Measurements from ENCODE around the gene AP5Z1. TPM values are rescaled to one million over a fixed set of nuclear protein-coding genes. Genes with fewer than 3 reads are reported as not detected.

The AP5Z1 gene
- total RNA-seq, 2 donors from 2014 or later, result 30.9 to 61.7 TPM

- WGBS, result 95% methylated on average over 20 of the region's 20 CpGs
- intact Hi-C loops (cut with DNase I), result no loop called here
- no peak for DNase-seq (ENCODE audit: low spot score)
- no peaks in the 10 kb centered on the region for H3K9me3 ChIP-seq
- H3K4me1 ChIP-seq (replicated peaks), result no peaks in the 10 kb centered on the region
- H3K27me3 ChIP-seq (replicated peaks; ENCODE audit: insufficient read depth), result no peaks in the 10 kb centered on the region
- no peak overlapping the region for H3K27ac ChIP-seq
- TF ChIP-seq POLR2AphosphoS5 (IDR thresholded peaks at IDR 0.05), result no peak
- TF ChIP-seq POLR2A (IDR thresholded peaks at IDR 0.05), result no peak
- no peak for TF ChIP-seq CTCF (IDR thresholded peaks at IDR 0.05)
- peaks cover 21 to 23% of the 10 kb centered on the region in 2 donors for H3K36me3 ChIP-seq
- H3K4me3 ChIP-seq, result no peak overlapping the region
Measured at GRCh38 chr7:4785371-4785770, 9.9 kb downstream of the AP5Z1 start.

GRCh38 chr7:4786015-4786414 lies 10.6 kb downstream of the AP5Z1 start:
- Histone ChIP-seq H3K36me3 (peaks cover 20 to 23% of the 10 kb centered on the region in 2 donors), H3K27ac (no peak overlapping the region), H3K9me3 (no peaks in the 10 kb centered on the region), H3K27me3 (replicated peaks; ENCODE audit: insufficient read depth) (no peaks in the 10 kb centered on the region), H3K4me3 (no peak overlapping the region), H3K4me1 (replicated peaks) (no peaks in the 10 kb centered on the region)
- 95% methylated on average over 17 of the region's 17 CpGs for WGBS
- no peak for DNase-seq (ENCODE audit: low spot score)
- intact Hi-C loops (cut with DNase I), result no loop called here
- TF ChIP-seq POLR2AphosphoS5 (IDR thresholded peaks at IDR 0.05), result no peak

- Histone ChIP-seq H3K4me1 (replicated peaks) (no peaks in the 10 kb centered on the region), H3K9me3 (no peaks in the 10 kb centered on the region), H3K36me3 (peaks cover 11% of the 10 kb centered on the region in 2 donors), H3K27me3 (replicated peaks; ENCODE audit: insufficient read depth) (no peaks in the 10 kb centered on the region), H3K27ac (no peak overlapping the region), H3K4me3 (no peak overlapping the region)
- no peak for DNase-seq (ENCODE audit: low spot score)
- TF ChIP-seq POLR2A (IDR thresholded peaks at IDR 0.05) (no peak), POLR2AphosphoS5 (IDR thresholded peaks at IDR 0.05) (no peak), CTCF (IDR thresholded peaks at IDR 0.05) (no peak)
- intact Hi-C loops (cut with DNase I), result no loop called here
- 87% methylated on average over 17 of the region's 17 CpGs for WGBS
Measured at GRCh38 chr7:4787541-4787940, 12.1 kb downstream of the AP5Z1 start.

- H3K9me3 ChIP-seq, result no peaks in the 10 kb centered on the region
- no peaks in the 10 kb centered on the region for H3K27me3 ChIP-seq (replicated peaks; ENCODE audit: insufficient read depth)
- peaks cover 7 to 11% of the 10 kb centered on the region in 2 donors for H3K36me3 ChIP-seq
- H3K4me1 ChIP-seq (replicated peaks), result no peaks in the 10 kb centered on the region
- 86% methylated on average over 13 of the region's 23 CpGs for WGBS
- no peak overlapping the region for H3K27ac ChIP-seq
- intact Hi-C loops (cut with DNase I), result no loop called here
- TF ChIP-seq POLR2A (IDR thresholded peaks at IDR 0.05) (no peak), CTCF (IDR thresholded peaks at IDR 0.05) (no peak), POLR2AphosphoS5 (IDR thresholded peaks at IDR 0.05) (no peak)
- DNase-seq (ENCODE audit: low spot score), result no peak
- H3K4me3 ChIP-seq, result no peak overlapping the region
Measured at GRCh38 chr7:4787947-4788626, 12.7 kb downstream of the AP5Z1 start.

- no peak overlapping the region for H3K27ac ChIP-seq
- 90% methylated on average over 22 of the region's 27 CpGs for WGBS
- H3K4me3 ChIP-seq, result no peak overlapping the region
- H3K27me3 ChIP-seq (replicated peaks; ENCODE audit: insufficient read depth), result no peaks in the 10 kb centered on the region
- intact Hi-C loops (cut with DNase I), result no loop called here
- H3K9me3 ChIP-seq, result no peaks in the 10 kb centered on the region
- H3K4me1 ChIP-seq (replicated peaks), result no peaks in the 10 kb centered on the region
- peaks cover 7 to 11% of the 10 kb centered on the region in 2 donors for H3K36me3 ChIP-seq
- TF ChIP-seq CTCF (IDR thresholded peaks at IDR 0.05) (no peak), POLR2A (IDR thresholded peaks at IDR 0.05) (no peak), POLR2AphosphoS5 (IDR thresholded peaks at IDR 0.05) (no peak)
- DNase-seq (ENCODE audit: low spot score), result no peak
Measured at GRCh38 chr7:4788627-4789189, 13.3 kb downstream of the AP5Z1 start.

All from prostate gland (tissue), 2 donors.